IMR-90 (cell line): Measurements from ENCODE around the gene ARHGEF26. TPM values are rescaled to one million over a fixed set of nuclear protein-coding genes. Genes with fewer than 3 reads are reported as not detected.

Source experiments
- ATAC-seq: fragments of 200-7000 bp; cut with Tn5 transposase; 2 replicates; pipeline ENCODE4 v1.9.1; 2020; ENCODE audit warnings: low read depth, mild to moderate bottlenecking, moderate library complexity
- BruUV-seq: library from RNA; stranded (reverse); fragments of 400-500 nt; replicated peaks from 2 replicates; lab custom pipeline; 2021; lab: Mats Ljungman, UMichigan
- CTCF ChIA-PET: fragments of 300-600 bp; formaldehyde crosslinking; extraction: SDS; loops from one replicate; lab custom pipeline; 2021; ENCODE audit warnings: antibody characterized with exemption; lab: Yijun Ruan, JAX
- POLR2A ChIA-PET: fragments of 300-600 bp; sonication (Branson Sonifier 250); formaldehyde crosslinking; loops from one replicate; lab custom pipeline; 2022; ENCODE audit warnings: antibody characterized with exemption; ENCODE audit not compliant: unreplicated experiment; lab: Charles Lee
- DNase-seq: peaks from one replicate; pipeline ENCODE4 v3.0.0; 2013
- H2AFZ ChIP-seq: replicated peaks from 2 replicates; pipeline ENCODE3; 2013; ENCODE audit warnings: low read length, mild to moderate bottlenecking; ENCODE audit not compliant: poor library complexity
- H2AK5ac ChIP-seq: 2 replicates; pipeline ENCODE4 v1.6.1; 2013; ENCODE audit warnings: low read depth, low read length, inconsistent platforms
- H2AK9ac ChIP-seq: replicated peaks from 2 replicates; pipeline ENCODE3; 2013; ENCODE audit warnings: mild to moderate bottlenecking, low read depth, low read length, moderate library complexity; ENCODE audit not compliant: poor library complexity
- H2BK120ac ChIP-seq: 2 replicates; pipeline ENCODE4 v1.6.1; 2013; ENCODE audit warnings: low read depth, low read length, inconsistent platforms
- H2BK15ac ChIP-seq: 3 replicates; pipeline ENCODE4 v1.6.1; 2013; ENCODE audit warnings: low read depth, low read length, inconsistent platforms
- H2BK20ac ChIP-seq: 2 replicates; pipeline ENCODE4 v1.6.1; 2013; ENCODE audit warnings: low read depth, mild to moderate bottlenecking, inconsistent platforms, low read length, moderate library complexity
- H2BK5ac ChIP-seq: 2 replicates; pipeline ENCODE4 v1.6.1; 2013; ENCODE audit warnings: mild to moderate bottlenecking, low read depth, low read length, inconsistent platforms; ENCODE audit not compliant: poor library complexity, severe bottlenecking
- H3K14ac ChIP-seq: replicated peaks from 2 replicates; pipeline ENCODE4 v1.6.1; 2013; ENCODE audit warnings: low read depth, low read length, inconsistent platforms
- H3K18ac ChIP-seq: 2 replicates; pipeline ENCODE4 v1.6.1; 2013; ENCODE audit warnings: low read depth, low read length, control low read depth
- H3K23ac ChIP-seq: 2 replicates; pipeline ENCODE4 v1.6.1; 2013; ENCODE audit warnings: low read depth, low read length, inconsistent platforms
- H3K27ac ChIP-seq: 2 replicates; pipeline ENCODE4 v1.5.1; 2013; ENCODE audit warnings: mild to moderate bottlenecking, control low read depth, low read length; ENCODE audit not compliant: insufficient read depth
- H3K27me3 ChIP-seq: 2 replicates; pipeline ENCODE4 v1.6.1; 2013; ENCODE audit warnings: low read length; ENCODE audit not compliant: control insufficient read depth, insufficient read depth
- H3K36me3 ChIP-seq: 2 replicates; pipeline ENCODE4 v1.6.1; 2013; ENCODE audit warnings: low read length, mixed read lengths; ENCODE audit not compliant: control insufficient read depth, insufficient read depth
- H3K4ac ChIP-seq: 2 replicates; pipeline ENCODE4 v1.6.1; 2013; ENCODE audit warnings: low read depth, low read length, inconsistent platforms
- H3K4me1 ChIP-seq: 2 replicates; pipeline ENCODE4 v1.6.1; 2013; ENCODE audit warnings: low read length, mixed read lengths; ENCODE audit not compliant: control insufficient read depth, insufficient read depth
- H3K4me2 ChIP-seq: 2 replicates; pipeline ENCODE4 v1.6.1; 2013; ENCODE audit warnings: low read depth, mild to moderate bottlenecking, control low read depth, low read length, moderate library complexity
- H3K4me3 ChIP-seq: 2 replicates; pipeline ENCODE4 v1.5.1; 2013; ENCODE audit warnings: low read depth, mild to moderate bottlenecking, control low read depth, low read length, moderate library complexity; ENCODE audit not compliant: insufficient read depth
- H3K56ac ChIP-seq: 2 replicates; pipeline ENCODE4 v1.6.1; 2013; ENCODE audit warnings: low read length, inconsistent platforms; ENCODE audit not compliant: insufficient read depth; ENCODE audit errors: extremely low read depth
- H3K79me1 ChIP-seq, 2 experiments: 2 replicates each; pipeline ENCODE4 v1.6.1; 2013; ENCODE audit warnings: low read length in 2 of 2, inconsistent platforms in 1 of 2, low read depth in 1 of 2
- H3K9ac ChIP-seq: 2 replicates; pipeline ENCODE4 v1.6.1; 2013; ENCODE audit warnings: low read depth, low read length, control low read depth
- H3K9me1 ChIP-seq: 2 replicates; pipeline ENCODE4 v1.6.1; 2013; ENCODE audit warnings: low read length, inconsistent platforms; ENCODE audit not compliant: insufficient read depth
- H3K9me3 ChIP-seq: 2 replicates; pipeline ENCODE4 v1.6.1; 2013; ENCODE audit warnings: low read length; ENCODE audit not compliant: control insufficient read depth, insufficient read depth
- H4K20me1 ChIP-seq: 2 replicates; pipeline ENCODE4 v1.6.1; 2013; ENCODE audit warnings: low read length, inconsistent platforms; ENCODE audit not compliant: insufficient read depth
- H4K5ac ChIP-seq: 2 replicates; pipeline ENCODE4 v1.6.1; 2013; ENCODE audit warnings: mild to moderate bottlenecking, low read depth, low read length, control low read depth
- H4K8ac ChIP-seq, 2 experiments: 2 replicates each; pipeline ENCODE4 v1.6.1; 2013; ENCODE audit warnings: low read depth in 2 of 2, low read length in 2 of 2, control low read depth in 1 of 2, inconsistent platforms in 1 of 2
- H4K91ac ChIP-seq: 2 replicates; pipeline ENCODE4 v1.6.1; 2013; ENCODE audit warnings: low read depth, low read length, inconsistent platforms; ENCODE audit not compliant: insufficient read depth
- CEBPB ChIP-seq: IDR thresholded peaks from 2 replicates; pipeline ENCODE4 v1.6.1; 2012; ENCODE audit warnings: low read depth, low read length, improper control_type of control experiment
- ELK1 ChIP-seq: fragments of 150-350 bp; IDR thresholded peaks from 2 replicates; pipeline ENCODE4 v1.6.1; 2016; ENCODE audit warnings: low read depth, mild to moderate bottlenecking, low read length, moderate library complexity, borderline replicate concordance
- NFE2L2 ChIP-seq: fragments of 150-350 bp; IDR thresholded peaks from 2 replicates; pipeline ENCODE4 v1.6.1; 2016; ENCODE audit warnings: low read depth, mild to moderate bottlenecking, low read length
- RFX5 ChIP-seq: IDR thresholded peaks from 2 replicates; pipeline ENCODE4 v1.8.0; 2012; ENCODE audit warnings: low read depth, mild to moderate bottlenecking, low read length, moderate library complexity
- SMC3 ChIP-seq: fragments of 150-350 bp; IDR thresholded peaks from 2 replicates; pipeline ENCODE4 v1.6.1; 2016; ENCODE audit warnings: low read depth, mild to moderate bottlenecking, antibody characterized with exemption, low read length, moderate library complexity
- WGBS, 2 experiments: methylation state at CpG; one replicate each; pipeline versions ENCODE4 v1.1.5 to v1.1.7; 2013; ENCODE audit warnings: missing lambda C conversion rate in 2 of 2; ENCODE audit not compliant: insufficient read length in 1 of 2; ENCODE audit errors: extremely low coverage in 2 of 2; 5-methylcytosine and 5-hydroxymethylcytosine counted together
- dilution Hi-C: fragments of 300-500 bp; cut with HindIII; formaldehyde crosslinking; loops from one replicate; pipeline ENCODE4 v1.14.3; 2018; ENCODE audit warnings: low sequenced_read_pairs; ENCODE audit not compliant: unreplicated experiment
- in situ Hi-C: fragments of 300-500 bp; cut with MboI; formaldehyde crosslinking; loops from 3 replicates; pipeline ENCODE4 v1.14.3; 2019; ENCODE audit warnings: low sequenced_read_pairs, inconsistent platforms, mixed read lengths
- intact Hi-C: fragments of 100-400 bp; cut with micrococcal nuclease; formaldehyde crosslinking; loops from 2 replicates; pipeline ENCODE4 v1.10.0; 2022
- polyA plus RNA-seq, 3 experiments: library from polyadenylated mRNA; depleted of rRNA; stranded (reverse); fragments of >200 nt; gene quantifications; 2 replicates each; pipeline ENCODE4 v1.2.3, GENCODE V29; 2012; ENCODE audit warnings: low replicate concordance in 1 of 3
- total RNA-seq: library from RNA; depleted of rRNA; stranded (reverse); fragments of >200 nt; gene quantifications from 2 replicates; pipeline ENCODE4 v1.2.3, GENCODE V29; 2012

Gene ARHGEF26
- total and polyA plus RNA-seq, 2 of the 4 experiments (the other 2 are of a cell fraction), result 2.0 to 2.3 TPM

- in situ Hi-C loops, result no loop called here
- no peak overlapping the region for H3K27ac ChIP-seq
These were observed 8.9 kb upstream of the ARHGEF26 start for GRCh38 chr3:154112146-154112852.

More at GRCh38 chr3:154112146-154112852, 8.9 kb upstream of the ARHGEF26 start:
- Histone ChIP-seq H3K36me3 (no peaks in the 10 kb centered on the region), H2BK20ac (no peak overlapping the region), H4K20me1 (no peaks in the 10 kb centered on the region), H3K27me3 (peaks cover 7% of the 10 kb centered on the region), H2AFZ (no peak overlapping the region), H3K18ac (no peak overlapping the region), H3K4me3 (no peak overlapping the region), H3K4ac (no peak overlapping the region), H3K9me3 (no peaks in the 10 kb centered on the region), H3K23ac (no peak overlapping the region), H4K8ac (no peak overlapping the region), H2BK5ac (no peak overlapping the region), H2AK5ac (no peak overlapping the region), H4K91ac (no peak overlapping the region), H3K79me1 (no peaks in the 10 kb centered on the region), H4K5ac (no peak overlapping the region), H3K4me2 (no peak overlapping the region), H2AK9ac (no peak overlapping the region), H3K14ac (no peak overlapping the region), H3K4me1 (no peaks in the 10 kb centered on the region), H3K9ac (no peak overlapping the region), H2BK120ac (no peak overlapping the region), H2BK15ac (no peak overlapping the region), H3K56ac (no peak overlapping the region), H3K9me1 (no peaks in the 10 kb centered on the region)
- dilution Hi-C loops (no loop called here), intact Hi-C loops (no loop called here)
- DNase-seq (no peak), ATAC-seq (no peak)
- CTCF ChIA-PET, result no interaction called here
- BruUV-seq, result no TSS peak
- no peak for TF ChIP-seq CEBPB
- no peak for TF ChIP-seq RFX5
- TF ChIP-seq ELK1, result no peak
- no peak for TF ChIP-seq NFE2L2
- TF ChIP-seq SMC3, result no peak
- POLR2A ChIA-PET, result no interaction called here
- WGBS, 2 experiments, result no CpG with 5 or more reads among the region's 3 CpGs
